Activated effector memory CD4-positive, alpha-beta T cell treated with anti-CD3 and anti-CD28 coated beads, Interleukin-2, amount 50 U/mL, for 16 hours (primary cell): ENCODE measurements around the gene TMCC3.
"Not testable (repeated sequence)": the region's sequence is repeated elsewhere in the genome, so short reads cannot be mapped to it uniquely, and the experiment has no call there.

Experiments
- DNase-seq: peaks from one replicate; pipeline ENCODE4 v3.0.0-alpha.2; 2020

TMCC3 gene

DNA sequence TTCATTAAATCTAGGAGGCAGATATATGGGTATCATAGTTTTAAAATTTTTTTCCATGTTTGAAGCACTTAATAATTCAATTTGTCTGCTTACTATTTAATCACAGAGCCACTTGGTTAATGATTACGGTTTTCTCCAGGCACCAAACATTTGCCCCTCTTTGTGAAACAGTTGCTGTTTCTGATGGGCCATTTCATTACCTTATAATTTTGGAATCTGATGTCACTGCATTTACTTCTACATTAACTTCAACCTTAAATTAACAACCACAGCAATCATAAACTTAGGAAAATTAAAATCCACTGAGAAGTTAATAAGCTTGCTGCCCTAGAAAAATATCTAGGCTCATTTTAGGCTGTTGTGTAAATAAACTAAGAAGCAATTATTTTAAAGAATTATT, 17.0 kb downstream of the TMCC3 start:
- no peak for DNase-seq

- no peak for DNase-seq
Observed at GRCh38 chr12:94631058-94631457, 19.3 kb downstream of the TMCC3 start.

- no peak for DNase-seq
Observed at GRCh38 chr12:94628819-94629472, 21.4 kb downstream of the TMCC3 start.

GRCh38 chr12:94628369-94628768, 22.0 kb downstream of the TMCC3 start:
- no peak for DNase-seq

DNA sequence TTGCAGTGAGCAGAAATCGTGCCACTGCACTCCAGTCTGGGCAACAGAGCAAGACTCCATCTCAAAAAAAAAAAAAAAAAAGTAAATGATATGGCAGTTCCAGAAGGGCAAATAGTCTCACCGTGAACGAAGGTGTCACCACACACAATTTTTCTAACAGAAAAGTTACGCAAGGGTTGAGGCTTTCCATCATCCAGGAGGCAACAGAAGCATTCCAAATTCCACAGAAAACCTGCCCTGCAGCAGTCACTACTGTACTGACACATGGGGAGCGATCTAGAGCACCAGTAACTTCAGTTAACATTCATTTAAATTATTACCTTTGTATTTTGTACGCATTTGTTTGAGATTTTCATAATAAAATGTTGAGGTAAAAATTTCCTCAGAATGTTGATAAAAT, 24.8 kb downstream of the TMCC3 start:
- no peak for DNase-seq

- no peak for DNase-seq
Observed at GRCh38 chr12:94623161-94623920, 27.0 kb downstream of the TMCC3 start.

GRCh38 chr12:94622475-94622874, 27.9 kb downstream of the TMCC3 start:
- no peak for DNase-seq

DNA sequence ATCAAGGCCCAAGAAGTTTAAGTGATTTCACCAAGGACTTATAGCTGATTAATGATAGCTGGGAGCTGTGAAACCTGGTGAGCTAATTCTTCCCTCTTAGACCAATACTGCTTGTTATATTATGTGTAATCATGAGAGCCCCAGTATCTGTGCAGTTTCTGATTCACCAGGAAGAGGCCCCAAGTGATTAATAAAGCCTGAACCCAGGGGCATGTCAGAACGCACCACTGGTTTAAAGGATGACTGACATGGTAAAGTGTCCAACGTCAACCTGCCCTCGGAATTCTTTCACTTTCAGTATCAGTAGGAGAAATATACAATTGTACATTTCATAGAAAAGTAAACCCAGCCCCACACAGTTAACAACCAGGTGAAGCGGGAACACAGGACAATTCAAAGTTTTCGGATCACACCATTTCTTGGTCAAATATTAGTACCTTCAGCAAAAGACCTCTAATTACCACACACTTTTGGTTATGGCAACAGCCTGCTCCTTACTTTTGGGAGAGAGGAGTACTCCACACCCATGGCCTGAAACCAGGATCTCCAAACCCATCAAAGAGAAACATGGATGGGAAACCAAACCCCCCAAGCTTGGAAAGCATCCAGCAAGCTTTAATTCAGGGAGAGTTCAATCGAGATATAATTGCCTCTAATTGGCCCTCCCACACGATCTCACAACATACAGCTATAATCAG, 28.5 kb downstream of the TMCC3 start:
- DNase-seq: peak; percentile 66

- no peak for DNase-seq
Observed at GRCh38 chr12:94620621-94621020, 29.7 kb downstream of the TMCC3 start.

- DNase-seq: no peak
Observed at GRCh38 chr12:94618995-94619695, 31.2 kb downstream of the TMCC3 start.

DNA sequence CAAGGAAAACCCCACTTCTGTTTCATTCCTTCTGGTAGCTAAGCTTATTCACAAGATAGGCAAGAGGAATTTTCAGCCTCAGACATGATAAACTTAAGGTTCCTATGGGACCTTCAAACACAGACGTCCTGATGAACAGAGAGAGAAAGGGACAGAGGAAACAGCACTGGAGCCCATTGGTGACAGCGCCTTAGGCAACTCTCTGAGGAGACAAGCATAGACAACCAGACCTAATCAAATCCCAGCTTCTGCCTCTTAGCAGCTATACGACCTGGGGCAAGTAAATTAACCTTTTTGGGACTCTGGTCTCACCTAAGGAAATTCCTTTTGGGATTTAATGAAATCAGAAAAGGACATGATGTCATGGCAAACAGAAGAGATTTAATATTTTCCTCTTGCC, 33.3 kb downstream of the TMCC3 start:
- no peak for DNase-seq

DNA sequence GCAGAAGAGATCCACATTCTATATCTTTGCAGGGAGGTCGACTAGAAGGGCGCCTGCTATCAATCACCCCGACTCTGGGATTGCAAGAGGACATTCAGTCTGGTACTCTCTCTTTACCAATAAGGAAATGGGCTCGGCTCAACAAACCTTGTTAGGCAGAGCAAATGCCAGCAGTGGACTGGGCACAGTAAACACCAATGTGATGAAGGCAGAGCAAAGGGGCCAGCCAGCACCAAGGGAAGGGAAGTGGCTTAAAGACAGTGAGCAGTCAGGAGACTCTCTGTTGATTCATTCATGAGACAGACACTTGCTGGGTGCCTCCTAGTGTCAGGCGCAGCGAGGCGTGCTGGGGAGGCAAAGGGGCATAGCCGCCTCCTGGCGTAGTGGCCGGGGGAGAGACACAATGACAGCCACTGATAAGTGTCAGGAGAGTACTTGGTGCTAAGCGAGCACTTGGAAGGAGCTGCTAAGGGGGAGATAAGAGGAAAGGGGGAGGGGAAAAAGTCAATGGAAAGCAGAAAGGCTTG, 34.1 kb downstream of the TMCC3 start:
- no peak for DNase-seq

- no peak for DNase-seq
Observed at GRCh38 chr12:94615260-94616181, 34.8 kb downstream of the TMCC3 start.

GRCh38 chr12:94614288-94614721, 36.1 kb downstream of the TMCC3 start:
- no peak for DNase-seq

- DNase-seq: no peak
Observed at GRCh38 chr12:94609917-94610443, 40.4 kb downstream of the TMCC3 start.

GRCh38 chr12:94606810-94607209, 43.5 kb downstream of the TMCC3 start:
- not testable (repeated sequence) for DNase-seq

GRCh38 chr12:94604366-94604698, 46.0 kb downstream of the TMCC3 start:
- no peak for DNase-seq

- peak; percentile 77 for DNase-seq
Observed at GRCh38 chr12:94603434-94604365, 46.7 kb downstream of the TMCC3 start.

GRCh38 chr12:94602024-94602423, 48.3 kb downstream of the TMCC3 start:
- DNase-seq: no peak

DNA sequence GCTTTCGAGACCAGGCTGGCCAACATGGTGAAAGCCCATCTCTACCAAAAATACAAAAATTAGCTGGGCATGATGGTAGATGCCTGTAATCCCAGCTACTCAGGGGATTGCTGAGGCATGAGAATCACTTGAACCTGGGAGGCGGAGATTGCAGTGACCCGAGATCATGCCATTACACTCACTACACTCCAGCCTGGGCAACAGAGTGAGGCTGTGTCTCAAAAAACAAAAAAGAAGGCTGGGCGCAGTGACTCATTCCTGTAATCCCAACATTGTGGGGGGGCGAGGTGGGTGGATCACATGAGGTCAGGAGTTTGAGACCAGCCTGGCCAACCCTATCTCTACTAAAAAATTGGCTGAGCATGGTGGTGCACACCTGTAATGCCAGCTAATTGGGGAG, 49.0 kb downstream of the TMCC3 start:
- not testable (repeated sequence) for DNase-seq

- no peak for DNase-seq
Observed at GRCh38 chr12:94599189-94599588, 51.2 kb downstream of the TMCC3 start.
